GM18861 (cell line): ENCODE data around the gene FBXL20.
"Not testable (repeated sequence)": the region's sequence is repeated elsewhere in the genome, so short reads cannot be mapped to it uniquely, and the experiment has no call there.

Experiments
- ATAC-seq: cut with Tn5 transposase; IDR thresholded peaks from one replicate; pipeline ENCODE4 v1.9.1; 2021; ENCODE audit not compliant: unreplicated experiment

Gene FBXL20

DNA sequence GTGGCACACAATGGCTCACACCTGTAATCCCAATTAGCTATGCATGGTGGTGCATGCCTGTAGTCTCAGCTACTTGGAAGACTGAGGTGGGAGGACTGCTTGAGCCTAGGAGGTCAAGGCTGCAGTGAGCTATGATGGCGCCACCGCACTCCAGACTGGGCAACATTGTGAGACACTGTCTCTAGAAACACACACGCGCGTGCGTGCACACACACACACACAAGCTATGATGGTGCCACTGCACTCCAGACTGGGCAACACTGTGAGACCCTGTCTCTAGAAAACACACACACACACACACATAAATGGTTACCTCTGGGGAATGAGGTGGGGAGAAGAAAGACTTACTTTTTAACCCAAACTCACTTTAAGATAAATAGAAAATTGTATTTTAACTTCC is 16.4 kb downstream of the FBXL20 start:
- ATAC-seq = no peak

DNA sequence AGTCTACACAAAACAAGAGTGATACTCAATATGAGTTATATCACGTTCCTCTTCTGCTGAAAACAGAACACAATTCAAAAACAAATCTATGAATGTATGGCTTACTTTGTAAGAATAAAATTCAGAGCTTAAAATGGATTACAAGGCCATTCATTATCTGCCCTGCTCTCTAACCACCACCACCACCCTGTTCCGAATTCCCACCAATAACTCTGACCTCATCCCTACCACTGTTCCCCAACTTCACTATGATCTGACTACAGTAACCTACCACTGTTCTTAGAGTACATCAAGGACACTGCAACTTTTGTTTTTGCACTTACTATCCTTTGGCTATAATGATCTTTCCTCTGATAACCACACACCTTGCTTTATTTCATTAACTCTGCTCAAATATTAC is 21.3 kb downstream of the FBXL20 start:
- no peak for ATAC-seq

DNA sequence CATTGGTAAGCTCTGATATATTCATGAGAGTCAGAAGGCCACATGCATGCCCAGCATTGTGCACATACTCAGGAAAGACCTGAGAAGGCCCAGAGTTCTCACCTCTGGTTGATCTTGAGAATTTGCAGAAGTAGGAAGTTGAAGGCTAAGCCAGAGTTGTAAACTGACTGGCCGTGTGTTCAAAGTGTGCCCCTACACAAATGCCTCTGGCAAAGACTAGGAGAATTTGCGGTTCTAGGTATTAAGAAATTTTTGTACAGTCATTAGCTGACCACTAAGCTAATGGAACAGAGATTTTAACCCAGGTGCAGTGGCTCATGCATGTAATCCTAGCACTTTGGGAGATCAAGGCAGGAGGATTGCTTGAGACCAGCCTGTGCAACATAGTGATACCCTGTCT is 25.0 kb downstream of the FBXL20 start:
- ATAC-seq = no peak

DNA sequence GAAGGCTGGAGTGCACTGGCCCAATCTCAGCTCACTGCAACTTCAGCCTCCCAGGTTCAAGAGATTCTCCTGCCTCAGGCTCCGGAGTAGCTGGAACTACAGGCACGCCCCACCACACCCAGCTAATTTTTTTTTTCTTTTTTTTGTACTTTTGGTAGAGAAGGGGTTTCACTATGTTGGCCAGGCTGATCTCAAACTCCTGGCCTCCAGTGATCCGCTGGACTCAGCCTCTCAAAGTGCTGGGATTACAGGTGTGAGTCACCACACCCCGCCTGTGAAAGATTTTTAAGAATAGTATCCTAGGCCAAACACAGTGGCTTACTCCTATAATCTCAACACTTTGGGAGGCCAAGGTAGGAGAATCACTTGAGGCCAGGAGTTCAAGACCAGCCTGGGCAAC is 33.6 kb downstream of the FBXL20 start:
- not testable (repeated sequence) for ATAC-seq

DNA sequence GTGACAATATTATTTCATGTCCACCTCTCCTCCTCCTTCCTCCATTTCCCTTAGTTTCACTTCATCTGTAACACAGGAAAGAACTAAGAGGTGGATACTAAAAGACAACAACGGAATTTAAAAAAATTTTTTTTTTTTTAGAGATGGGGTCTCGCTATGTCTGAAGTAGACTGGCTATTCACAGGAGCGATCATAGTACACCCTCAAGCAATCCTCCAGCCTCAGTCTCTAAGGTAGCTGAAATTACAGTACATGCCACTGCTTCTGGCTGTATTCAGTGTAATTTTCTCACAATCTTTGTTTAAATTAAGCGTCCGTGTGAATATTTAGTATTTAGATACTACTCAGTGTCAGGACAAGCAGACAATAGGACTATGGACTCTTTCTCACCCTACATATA is 35.6 kb downstream of the FBXL20 start:
- no peak for ATAC-seq

DNA sequence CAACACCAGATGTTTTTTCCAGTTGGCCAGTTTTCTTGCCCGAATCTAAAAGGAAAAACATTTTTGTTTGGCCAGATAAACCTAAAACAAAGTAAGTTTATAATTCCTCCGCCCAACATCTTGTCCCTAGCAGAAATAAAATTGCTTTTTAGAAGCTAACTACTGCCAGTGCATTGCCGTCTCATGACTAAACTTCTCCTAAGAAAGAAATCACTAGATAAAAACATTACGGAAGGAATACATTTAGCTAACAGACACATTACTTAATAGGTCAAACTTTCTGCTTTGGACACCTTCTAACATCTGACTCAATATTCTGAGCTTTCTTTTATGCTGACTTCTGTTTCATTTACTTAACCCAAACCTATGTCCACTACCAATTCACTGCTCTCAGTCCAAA is 36.2 kb downstream of the FBXL20 start:
- ATAC-seq = no peak

DNA sequence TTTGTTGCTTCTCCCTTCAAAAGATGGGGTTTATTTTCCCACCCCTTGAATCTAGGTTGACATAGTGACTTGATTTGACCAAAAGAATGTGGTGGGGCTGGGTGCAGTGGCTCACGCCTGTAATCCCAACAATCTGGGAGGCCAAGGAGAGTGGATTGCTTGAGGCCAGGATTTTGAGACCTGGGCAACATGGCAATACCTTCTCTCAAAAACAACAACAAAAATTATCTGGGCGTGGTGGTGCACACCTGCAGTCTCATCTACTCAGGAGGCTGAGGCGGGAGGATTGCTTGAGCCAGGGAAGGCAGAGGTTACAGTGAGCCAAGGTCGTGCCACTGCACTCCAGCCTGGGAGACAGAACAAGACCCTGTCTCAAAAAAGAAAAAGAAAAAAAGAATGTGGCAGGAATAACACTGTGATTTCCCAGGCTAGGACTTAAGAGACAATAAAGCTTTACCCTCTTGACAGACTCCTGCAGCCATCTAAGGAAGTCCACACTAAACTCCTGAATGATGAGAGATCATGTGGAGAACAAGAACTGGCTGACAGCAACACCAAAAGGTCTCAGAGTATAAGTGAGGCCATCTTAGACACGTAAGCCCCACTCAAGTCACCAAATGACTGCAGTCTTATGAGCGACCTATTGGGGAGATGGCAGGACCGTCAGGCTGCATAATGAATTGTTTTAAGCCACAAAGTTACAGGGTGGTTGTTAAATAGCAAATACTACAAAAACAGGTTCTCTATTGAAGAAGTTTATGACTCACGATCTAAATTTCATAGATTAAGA is 37.0 kb downstream of the FBXL20 start:
- no peak for ATAC-seq

DNA sequence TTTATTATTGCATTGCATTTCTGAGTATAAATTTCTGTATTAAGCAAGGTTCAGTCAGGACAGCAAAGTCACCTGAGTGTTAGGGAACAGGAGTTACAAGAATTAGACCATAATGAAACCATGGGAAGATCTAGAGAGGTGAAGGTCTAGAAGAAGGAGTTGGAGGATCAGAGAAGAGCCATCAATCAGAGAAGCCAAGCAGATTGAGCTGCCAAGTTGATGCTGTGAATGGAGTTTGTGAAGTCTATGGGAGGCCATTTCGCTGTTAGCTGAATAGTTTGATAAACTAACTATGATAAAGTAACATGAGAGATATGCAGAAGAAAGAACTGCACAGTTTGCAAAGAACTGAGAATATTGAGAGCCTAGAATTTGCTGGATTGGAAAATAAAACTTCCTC is 40.4 kb downstream of the FBXL20 start:
- ATAC-seq = no peak

DNA sequence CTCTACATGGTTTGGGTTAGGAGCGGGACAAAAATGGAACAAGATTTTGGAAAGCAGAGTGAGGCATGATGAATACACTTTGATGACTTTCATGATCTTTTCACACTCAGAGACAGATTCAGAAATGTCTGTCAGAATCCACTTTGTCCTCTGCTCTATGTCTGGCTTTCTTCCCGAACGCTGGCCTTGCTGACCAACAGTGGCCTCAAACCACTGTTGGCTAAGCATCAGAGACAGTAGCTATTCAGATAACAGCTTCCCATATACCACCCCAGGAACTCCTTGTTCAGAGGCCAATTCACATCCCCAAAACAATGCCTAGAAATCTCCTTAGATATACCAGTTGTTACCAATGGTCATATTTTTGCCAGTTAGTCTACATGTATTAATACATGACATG is 40.9 kb downstream of the FBXL20 start:
- ATAC-seq = no peak

DNA sequence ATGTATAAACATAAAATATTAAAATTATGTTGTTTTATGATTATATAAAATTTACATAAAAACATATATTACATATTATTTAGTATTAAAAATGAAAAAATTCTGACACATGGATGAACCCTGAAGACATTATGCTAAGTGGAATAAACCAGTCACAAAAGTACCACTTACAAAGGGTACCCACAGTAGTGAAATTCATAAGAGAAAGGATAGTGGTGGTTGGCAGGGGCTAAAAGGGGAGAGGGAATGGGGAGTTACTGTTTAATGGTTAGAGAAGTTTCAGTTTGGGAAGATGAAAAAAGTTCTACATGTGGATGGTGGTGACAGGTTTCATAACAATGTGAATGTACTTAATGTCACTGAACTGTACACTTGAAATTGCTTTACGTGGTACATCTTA is 41.4 kb downstream of the FBXL20 start:
- ATAC-seq = no peak

DNA sequence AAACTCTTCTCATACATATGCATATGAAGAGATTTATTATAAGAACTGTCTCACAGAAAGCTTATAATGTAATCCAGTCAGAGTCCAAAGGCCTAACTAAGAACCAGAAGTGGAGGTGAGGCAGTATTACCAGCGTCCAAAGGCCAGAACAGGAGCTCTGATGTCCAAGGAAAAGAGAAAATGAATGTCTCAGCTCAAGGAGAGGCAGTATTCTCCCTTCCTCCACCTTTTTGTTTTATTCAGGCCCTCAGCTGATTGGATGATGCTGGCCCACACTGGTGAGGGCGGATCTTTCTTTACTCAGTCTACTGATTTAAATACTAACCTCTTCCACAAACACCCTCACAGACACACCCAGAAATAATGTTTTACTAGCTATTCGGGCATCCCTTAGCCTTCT is 43.4 kb downstream of the FBXL20 start:
- no peak for ATAC-seq

DNA sequence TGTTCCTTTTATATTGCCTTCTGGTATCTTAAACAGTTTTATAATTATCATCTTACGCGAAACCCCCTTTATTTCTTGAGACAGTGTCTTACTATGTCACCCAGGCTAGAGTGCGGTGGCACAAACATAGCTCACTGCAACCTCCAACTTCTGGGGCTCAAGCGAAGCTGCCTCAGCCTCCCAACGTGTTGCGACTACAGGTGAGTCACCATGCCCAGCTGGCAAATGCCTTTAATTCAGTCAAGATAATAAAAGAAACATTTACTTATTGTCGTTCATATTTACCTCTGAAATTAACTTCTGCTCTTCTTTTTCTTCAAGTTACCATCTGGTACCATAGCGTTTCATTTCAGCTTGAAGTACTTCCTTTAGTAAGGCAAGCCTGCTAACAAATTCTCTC is 43.9 kb downstream of the FBXL20 start:
- ATAC-seq = no peak

DNA sequence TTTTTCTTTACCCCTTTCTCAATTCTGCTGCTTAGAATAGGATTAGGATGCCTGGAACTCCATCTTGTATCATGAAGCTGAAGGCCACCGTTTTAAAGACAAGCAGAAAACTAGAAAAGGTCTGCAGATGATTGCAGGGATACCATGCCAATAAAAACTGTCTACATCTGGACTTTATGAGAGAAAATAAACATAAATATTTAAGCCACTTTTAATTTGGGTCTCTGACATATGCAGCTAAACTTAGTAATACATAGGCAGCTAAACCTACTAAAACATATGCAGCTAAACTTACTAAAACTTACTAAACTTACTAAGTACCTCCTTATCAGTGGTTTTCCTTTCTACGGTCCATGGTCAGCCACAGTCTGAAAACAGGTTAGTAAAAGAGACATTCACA is 48.4 kb downstream of the FBXL20 start:
- no peak for ATAC-seq

DNA sequence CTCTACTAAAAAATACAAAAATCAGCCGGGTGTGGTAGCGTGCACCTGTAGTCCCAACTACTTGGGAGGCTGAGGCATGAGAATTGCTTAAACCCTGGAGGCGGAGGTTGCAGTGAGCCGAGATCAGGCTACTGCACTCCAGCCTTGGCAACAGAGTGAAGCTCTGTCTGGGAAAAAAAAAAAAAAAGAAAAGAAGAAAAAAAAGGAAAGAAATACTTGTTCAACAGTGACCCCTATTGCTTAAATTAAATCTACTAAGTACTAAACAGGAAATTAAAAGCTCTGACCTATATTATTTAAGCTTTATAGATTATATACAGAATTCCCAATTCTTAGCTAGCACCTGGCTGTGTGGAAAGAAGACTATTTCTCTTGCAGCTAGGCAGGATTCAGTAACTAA is 48.9 kb downstream of the FBXL20 start:
- ATAC-seq = no peak

DNA sequence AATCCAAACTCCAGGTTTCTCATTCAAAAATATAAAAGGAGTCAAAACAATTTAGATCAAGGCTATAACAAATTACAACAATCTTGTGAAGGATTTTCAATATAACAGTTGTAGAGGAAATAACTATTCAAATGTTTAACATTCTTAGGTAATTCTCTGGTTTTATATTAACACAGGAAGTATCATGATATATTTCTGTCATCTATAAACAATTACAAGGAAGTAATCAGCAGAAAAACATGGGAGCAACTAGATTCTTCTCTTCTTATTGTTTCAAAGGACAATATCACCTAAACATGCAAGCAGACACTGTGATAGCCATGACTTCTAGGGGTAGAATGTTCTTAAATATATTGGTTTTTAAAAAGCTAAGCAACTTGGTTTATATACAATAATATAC is 49.9 kb downstream of the FBXL20 start:
- ATAC-seq = no peak

DNA sequence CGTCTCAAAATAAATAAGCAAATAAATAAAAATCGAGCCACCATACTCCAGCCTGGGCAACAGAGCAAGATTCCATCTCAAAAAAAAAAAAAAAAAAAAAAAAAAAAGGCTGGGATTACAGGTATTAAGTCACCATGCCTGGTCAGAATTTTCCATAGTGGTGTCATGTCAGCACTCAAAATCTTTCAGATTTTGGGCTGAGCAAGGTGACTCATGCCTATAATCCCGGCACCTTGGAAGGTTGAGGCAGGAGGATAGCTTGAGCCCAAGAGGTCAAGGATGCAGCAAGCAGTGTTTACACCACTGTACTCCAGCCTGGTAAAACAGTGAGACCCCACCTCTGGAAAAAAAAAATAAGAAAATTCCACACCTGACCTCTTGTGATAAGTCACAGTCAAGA is 52.2 kb downstream of the FBXL20 start:
- no peak for ATAC-seq

DNA sequence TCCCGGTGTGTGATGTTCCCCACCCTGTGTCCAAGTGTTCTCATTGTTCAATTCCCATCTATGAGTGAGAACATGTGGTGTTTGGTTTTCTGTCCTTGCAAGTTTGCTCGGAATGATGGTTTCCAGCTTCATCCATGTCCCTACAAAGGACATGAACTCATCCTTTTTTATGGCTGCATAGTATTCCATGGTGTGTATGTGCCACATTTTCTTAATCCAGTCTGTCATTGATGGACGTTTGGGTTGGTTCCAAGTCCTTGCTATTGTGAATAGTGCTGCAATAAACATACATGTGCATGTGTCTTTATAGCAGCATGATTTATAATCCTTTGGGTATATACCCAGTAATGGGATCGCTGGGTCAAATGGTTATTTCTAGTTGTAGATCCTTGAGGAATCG is 54.6 kb downstream of the FBXL20 start:
- not testable (repeated sequence) for ATAC-seq

DNA sequence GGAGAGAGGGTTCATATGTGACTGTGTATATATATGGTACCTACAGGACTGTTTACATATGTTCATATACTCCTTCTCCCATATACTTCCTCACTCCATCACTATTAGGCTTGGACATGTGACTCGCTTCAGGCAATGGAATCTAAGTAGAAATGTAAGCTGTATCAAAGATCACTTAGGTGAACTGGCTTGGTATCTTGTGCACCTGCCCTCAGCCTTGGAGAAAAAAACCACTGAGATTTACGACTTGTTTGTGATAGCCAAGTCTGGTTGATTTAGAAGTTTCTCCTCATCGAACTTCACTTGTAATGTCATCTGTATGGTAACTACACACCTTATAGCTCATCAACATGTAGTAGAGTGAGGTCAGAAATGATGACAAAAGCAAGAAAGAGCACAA is 59.9 kb downstream of the FBXL20 start:
- ATAC-seq = no peak

DNA sequence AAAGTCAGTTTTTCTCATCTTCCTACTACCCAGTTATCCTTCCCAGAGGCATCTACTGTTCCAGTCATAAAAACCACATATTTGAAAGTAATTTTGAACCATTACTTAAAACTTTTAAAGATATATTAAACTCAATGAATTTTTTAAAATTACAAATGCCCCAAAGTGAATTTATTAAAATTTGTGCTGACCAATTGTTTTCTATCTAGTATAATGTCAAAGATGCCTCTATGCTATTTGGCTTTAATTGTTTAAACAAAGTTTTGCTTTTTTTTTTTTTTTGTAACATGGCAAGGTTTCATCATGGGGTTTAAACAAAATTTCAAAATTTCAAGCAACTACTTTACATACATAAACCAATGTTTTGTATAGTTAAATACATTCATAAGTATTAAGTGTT is 60.7 kb downstream of the FBXL20 start:
- no peak for ATAC-seq

DNA sequence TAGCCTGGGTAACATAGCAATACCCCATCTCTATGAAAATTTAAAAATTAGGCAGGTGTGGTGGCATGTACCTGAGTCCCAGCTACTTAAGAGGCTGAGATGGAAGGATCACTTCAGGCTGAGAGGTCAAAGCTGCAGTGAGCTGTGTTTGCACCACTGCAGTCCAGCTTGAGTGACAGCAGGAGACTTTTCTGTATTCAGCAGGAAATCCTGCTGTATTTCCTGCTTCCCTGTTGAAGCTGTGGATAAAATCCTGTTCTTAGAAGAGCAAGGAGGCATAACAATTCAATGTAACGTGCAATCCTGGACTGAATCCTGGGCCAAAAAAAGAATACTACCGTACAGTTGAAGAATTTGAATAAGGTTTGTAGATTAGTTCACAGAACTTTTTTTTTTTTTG is 62.2 kb downstream of the FBXL20 start:
- no peak for ATAC-seq

DNA sequence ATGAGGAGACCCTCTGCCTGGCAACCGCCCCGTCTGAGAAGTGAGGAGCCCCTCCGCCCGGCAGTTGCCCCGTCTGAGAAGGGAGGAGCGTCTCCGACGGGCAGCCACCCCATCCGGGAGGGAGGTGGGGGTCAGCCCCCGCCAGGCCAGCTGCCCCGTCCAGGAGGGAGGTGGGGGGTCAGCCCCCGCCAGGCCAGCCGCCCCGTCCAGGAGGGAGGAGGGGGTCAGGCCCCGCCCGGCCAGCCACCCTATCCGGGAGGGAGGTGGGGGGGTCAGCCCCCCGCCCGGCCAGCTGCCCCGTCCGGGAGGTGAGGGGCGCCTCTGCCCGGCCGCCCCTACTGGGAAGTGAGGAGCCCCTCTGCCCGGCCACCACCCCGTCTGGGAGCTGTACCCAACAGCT is 63.8 kb downstream of the FBXL20 start:
- not testable (repeated sequence) for ATAC-seq

DNA sequence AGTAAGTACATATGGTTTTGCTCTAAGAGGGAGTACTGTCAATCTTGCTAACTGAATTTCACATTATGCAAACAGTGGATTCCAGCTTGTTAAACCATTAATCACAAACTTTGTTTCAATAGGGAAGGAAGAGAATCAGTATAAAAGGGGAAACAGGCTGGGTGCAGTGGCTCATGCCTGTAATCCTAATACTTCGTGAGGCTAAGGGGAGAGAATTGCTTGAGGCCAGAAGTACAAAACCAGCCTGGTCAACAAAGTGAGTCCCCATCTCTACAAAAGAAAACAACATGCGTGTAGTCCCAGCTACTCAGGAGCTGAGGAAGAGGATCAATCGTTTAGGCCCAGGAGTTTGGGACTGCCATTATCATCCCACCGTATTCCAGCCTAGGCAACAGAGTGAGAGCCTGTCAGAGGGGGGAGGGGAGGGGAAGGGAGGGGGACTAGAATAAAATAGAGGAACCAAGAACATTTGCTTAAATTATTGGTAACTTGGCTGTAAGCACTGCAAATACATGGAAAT is 65.7 kb downstream of the FBXL20 start:
- no peak for ATAC-seq
